ENCODE results near the gene CYTH2. TPM values are rescaled to one million over a fixed set of nuclear protein-coding genes. Genes with fewer than 3 reads are reported as not detected.

Gene CYTH2, protein sequence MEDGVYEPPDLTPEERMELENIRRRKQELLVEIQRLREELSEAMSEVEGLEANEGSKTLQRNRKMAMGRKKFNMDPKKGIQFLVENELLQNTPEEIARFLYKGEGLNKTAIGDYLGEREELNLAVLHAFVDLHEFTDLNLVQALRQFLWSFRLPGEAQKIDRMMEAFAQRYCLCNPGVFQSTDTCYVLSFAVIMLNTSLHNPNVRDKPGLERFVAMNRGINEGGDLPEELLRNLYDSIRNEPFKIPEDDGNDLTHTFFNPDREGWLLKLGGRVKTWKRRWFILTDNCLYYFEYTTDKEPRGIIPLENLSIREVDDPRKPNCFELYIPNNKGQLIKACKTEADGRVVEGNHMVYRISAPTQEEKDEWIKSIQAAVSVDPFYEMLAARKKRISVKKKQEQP
- total RNA-seq, result 10 to 100 TPM; 42.3 to 53.4 TPM
- total RNA-seq, result 48.3 to 92.4 reads per million in 2 donors

DNA sequence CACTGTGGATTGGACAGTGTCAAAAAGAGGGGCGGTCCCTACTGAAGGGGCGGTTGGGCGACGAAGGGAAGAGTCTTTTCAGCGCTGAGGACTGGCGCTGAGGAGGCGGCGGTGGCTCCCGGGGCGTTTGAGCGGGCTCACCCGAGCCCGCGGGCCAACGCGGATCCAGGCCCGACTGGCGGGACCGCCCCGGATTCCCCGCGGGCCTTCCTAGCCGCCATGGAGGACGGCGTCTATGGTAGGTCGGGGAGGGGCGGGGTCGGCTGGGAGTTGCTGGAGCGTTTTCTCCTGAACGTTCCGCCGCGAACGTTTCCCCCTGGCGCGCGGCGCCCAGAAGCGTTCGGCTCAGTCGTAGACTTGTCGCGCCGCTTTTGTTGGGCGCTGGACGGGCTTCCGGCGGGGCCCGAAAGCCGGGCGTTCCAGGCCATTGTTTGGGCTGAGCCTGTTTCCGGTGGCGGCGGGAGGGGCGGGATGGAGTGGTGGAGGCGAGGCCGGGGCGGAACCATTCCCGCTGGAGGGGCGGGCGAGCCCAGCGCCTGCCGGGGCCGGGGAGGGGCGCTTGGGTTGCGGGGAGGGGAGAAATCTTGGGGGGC, at the start of gene CYTH2:
TSS of gene CYTH2 (plus strand) at position 81 of the 593 bp plus-strand sequence. CDS start at position 220, 139 bp downstream.
- Mint-ChIP-seq H3K4me3 (peak within 1 kb of the TSS; percentile 98), H3K27ac (peak within 1 kb of the TSS; percentile 84), H3K36me3 (ENCODE audit: low read depth) (peaks cover 2% of the 10 kb centered on the region), H3K27me3 (no peaks in the 10 kb centered on the region), H3K4me1 (peaks cover 19% of the 10 kb centered on the region)
- no peaks in the 10 kb centered on the region for H3K9me3 ChIP-seq (ENCODE audit: control insufficient read depth, low read length, poor library complexity, severe bottlenecking)
- ATAC-seq (peak; percentile 0), DNase-seq (peak in 2 of 3 donors; percentile 61 to 65)

DNA sequence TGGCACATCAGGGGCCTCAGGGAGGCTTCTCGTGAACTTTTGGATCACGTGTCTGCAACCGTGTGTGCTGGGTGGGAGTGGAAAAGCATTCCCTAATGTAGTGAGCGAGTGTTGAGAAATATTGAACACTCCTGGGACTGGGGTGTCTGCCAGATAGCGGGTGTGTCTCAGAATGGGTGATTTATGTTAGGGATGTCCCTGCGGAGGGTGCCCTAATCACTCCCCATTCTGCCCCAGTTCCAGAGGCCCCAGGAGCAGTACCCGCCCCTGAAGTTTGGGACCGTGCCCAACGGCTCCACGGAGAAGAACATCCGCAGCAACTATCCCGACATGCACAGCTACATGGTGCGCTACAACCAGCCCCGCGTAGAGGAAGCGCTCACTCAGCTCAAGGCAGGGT, 47.6 kb upstream of the CYTH2 start:
- Mint-ChIP-seq H3K36me3 (ENCODE audit: low read depth) (peaks cover 4% of the 10 kb centered on the region), H3K27me3 (no peaks in the 10 kb centered on the region), H3K4me1 (peaks cover 13% of the 10 kb centered on the region), H3K27ac (no peak overlapping the region), H3K4me3 (no peak overlapping the region)
- ATAC-seq (no peak), DNase-seq (no peak)
- H3K9me3 ChIP-seq (ENCODE audit: control insufficient read depth, low read length, poor library complexity, severe bottlenecking), result no peaks in the 10 kb centered on the region

DNA sequence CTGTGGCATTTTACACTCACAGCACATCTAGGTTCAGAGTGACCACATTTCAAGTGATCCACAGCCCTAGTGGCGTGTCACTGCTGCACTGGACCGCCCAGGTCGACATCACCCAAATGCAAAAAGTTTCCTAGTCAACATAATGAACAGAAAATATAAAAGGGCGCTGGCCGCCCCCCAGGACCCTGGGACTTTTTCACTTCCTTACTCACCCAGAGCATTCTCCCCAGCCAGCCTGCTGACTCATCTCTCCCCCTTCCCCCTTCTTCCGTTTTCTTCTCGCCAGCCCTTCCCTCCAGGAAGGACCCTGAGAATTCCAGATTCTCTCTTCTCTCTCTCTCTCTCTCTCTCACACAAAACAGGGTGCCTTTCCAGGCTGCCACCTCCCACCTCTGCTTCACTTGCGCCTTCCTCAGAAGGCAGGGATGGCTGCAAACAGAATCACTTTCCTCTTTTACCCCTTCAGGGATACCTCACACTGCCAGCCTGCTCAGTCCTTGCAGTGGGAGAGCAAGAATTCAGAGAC, 44.4 kb upstream of the CYTH2 start:
- Mint-ChIP-seq H3K4me3 (no peak overlapping the region), H3K36me3 (ENCODE audit: low read depth) (peaks cover 4% of the 10 kb centered on the region), H3K27ac (no peak overlapping the region), H3K4me1 (peaks cover 2% of the 10 kb centered on the region), H3K27me3 (no peaks in the 10 kb centered on the region)
- ATAC-seq (no peak), DNase-seq (no peak)
- H3K9me3 ChIP-seq (ENCODE audit: control insufficient read depth, low read length, poor library complexity, severe bottlenecking), result no peaks in the 10 kb centered on the region

DNA sequence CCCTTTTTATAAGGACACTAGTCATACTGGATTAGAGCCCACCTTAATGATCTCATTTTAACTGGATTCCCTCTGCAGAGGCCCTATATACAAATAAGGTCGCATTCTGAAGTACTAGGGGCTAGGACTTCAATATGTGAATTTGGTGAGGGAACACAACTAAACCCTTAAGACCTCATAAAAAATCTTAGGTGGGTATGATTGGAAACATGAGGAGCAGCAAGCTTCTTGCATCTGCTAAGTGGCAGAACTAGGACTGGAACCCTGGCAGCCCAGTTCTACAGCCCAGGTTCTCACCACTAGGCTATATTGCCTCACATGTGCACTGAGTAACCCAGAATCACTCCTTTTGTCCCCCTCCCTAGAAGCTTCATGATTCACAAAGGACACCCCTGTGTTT, 40.5 kb upstream of the CYTH2 start:
- Mint-ChIP-seq H3K27me3 (no peaks in the 10 kb centered on the region), H3K4me1 (peaks cover 2% of the 10 kb centered on the region), H3K4me3 (no peak overlapping the region), H3K36me3 (ENCODE audit: low read depth) (no peaks in the 10 kb centered on the region), H3K27ac (no peak overlapping the region)
- no peaks in the 10 kb centered on the region for H3K9me3 ChIP-seq (ENCODE audit: control insufficient read depth, low read length, poor library complexity, severe bottlenecking)
- no peak for ATAC-seq
- DNase-seq, result no peak

DNA sequence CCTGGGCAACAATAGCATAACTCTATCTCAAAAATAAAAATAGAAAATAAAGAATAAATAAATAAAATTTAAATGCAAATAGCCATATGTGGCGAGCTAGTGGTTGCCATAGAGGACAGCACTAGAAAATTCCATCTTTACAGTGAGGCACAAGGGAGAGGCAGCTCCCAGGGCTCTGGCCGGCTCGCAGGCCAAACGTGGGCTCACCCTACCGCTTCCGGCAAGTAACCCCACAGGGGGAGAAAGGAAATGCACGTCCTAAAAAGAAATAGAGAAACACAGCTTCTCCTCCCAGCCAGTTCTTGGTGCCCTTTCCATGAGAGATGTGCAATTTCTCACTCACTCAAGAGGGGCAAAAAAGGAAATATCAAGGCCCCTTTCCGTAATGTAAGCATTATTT, 35.8 kb upstream of the CYTH2 start:
- H3K27ac Mint-ChIP-seq, result peak overlapping the region; percentile 16
- ATAC-seq (no peak), DNase-seq (no peak)
- H3K4me3 Mint-ChIP-seq, result no peak overlapping the region
- peaks cover 2% of the 10 kb centered on the region for H3K36me3 Mint-ChIP-seq (ENCODE audit: low read depth)
- H3K4me1 Mint-ChIP-seq, result no peaks in the 10 kb centered on the region
- H3K27me3 Mint-ChIP-seq, result peaks cover 25% of the 10 kb centered on the region
- H3K9me3 ChIP-seq (ENCODE audit: control insufficient read depth, low read length, poor library complexity, severe bottlenecking), result no peaks in the 10 kb centered on the region

DNA sequence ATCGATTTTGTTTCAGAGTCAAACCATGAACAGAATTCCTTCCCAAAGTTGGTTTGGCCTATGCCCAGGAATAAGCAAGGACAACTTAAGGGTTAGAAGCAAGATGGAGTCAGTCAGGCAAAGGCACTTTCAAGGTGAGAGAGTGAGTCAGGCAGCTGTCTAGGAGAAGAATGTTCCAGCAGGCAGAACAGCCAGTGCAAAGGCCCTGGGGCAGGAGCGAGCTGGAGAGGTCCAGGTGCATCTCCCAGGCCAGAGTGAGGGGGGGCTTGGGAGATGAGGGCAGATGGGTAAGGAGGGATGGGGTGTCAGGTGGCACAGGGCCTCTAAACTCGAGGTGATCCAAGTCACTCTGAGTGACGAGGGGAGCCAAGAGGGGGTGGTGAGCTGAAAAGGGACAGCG, 32.6 kb upstream of the CYTH2 start:
- Mint-ChIP-seq H3K4me1 (no peaks in the 10 kb centered on the region), H3K27me3 (peaks cover 32% of the 10 kb centered on the region), H3K36me3 (ENCODE audit: low read depth) (peaks cover 2% of the 10 kb centered on the region), H3K27ac (no peak overlapping the region), H3K4me3 (no peak overlapping the region)
- no peak for ATAC-seq
- no peaks in the 10 kb centered on the region for H3K9me3 ChIP-seq (ENCODE audit: control insufficient read depth, low read length, poor library complexity, severe bottlenecking)
- DNase-seq, result no peak

DNA sequence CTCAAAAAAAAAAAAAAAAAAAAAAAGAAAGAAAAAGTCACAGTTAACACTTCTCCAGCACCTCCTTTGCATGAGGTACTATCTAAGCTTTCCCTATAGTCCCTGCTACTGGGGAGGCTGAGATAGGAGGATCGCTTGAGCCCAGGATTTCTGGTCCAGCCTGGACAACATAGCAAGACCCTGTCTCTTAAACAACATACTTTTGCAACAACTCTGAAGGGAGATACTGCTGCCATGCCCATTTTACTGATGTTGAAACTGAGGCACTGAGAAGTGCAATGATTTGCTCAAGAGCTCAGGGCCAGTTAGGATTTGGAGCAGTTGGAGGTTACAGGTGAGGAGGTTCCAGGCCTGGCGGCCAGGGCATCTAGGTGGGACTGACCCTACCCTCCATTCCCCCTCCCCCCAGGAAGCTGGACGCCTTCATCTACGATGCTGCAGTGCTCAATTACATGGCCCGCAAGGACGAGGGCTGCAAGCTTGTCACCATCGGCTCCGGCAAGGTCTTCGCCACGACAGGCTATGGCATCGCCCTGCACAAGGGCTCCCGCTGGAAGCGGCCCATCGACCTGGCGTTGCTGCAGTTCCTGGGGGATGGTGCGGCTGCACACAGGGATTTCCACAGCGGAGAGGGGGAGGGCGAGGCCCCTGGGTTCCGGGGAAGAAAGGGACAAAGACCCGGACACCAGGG, 27.7 kb upstream of the CYTH2 start:
- DNase-seq (no peak), ATAC-seq (no peak)
- Mint-ChIP-seq H3K27ac (peak overlapping the region; percentile 29), H3K27me3 (peaks cover 37% of the 10 kb centered on the region), H3K4me3 (peak overlapping the region; percentile 81), H3K4me1 (peaks cover 19% of the 10 kb centered on the region), H3K36me3 (ENCODE audit: low read depth) (peaks cover 5% of the 10 kb centered on the region)
- H3K9me3 ChIP-seq (ENCODE audit: control insufficient read depth, low read length, poor library complexity, severe bottlenecking), result no peaks in the 10 kb centered on the region

DNA sequence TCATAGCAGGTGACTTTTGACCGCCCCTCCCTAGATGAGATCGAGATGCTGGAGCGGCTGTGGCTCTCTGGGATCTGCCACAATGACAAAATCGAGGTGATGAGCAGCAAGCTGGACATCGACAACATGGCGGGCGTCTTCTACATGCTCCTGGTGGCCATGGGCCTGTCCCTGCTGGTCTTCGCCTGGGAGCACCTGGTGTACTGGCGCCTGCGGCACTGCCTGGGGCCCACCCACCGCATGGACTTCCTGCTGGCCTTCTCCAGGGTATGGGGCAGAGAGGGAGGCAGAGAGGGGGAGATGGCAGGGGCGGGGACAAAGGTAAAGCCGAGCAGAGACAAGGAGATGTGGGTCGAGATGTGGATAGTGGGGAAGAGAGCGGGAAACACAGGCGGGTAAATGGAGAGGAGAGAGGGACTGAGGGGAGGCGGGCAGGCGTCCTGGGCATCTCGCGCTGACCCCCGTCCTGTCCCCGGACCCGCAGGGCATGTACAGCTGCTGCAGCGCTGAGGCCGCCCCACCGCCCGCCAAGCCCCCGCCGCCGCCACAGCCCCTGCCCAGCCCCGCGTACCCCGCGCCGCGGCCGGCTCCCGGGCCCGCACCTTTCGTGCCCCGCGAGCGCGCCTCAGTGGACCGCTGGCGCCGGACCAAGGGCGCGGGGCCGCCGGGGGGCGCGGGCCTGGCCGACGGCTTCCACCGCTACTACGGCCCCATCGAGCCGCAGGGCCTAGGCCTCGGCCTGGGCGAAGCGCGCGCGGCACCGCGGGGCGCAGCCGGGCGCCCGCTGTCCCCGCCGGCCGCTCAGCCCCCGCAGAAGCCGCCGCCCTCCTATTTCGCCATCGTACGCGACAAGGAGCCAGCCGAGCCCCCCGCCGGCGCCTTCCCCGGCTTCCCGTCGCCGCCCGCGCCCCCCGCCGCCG, 26.8 kb upstream of the CYTH2 start:
- Mint-ChIP-seq H3K27ac (peak overlapping the region; percentile 29), H3K36me3 (ENCODE audit: low read depth) (peaks cover 5% of the 10 kb centered on the region), H3K4me3 (peak overlapping the region; percentile 81), H3K27me3 (peaks cover 29% of the 10 kb centered on the region), H3K4me1 (peaks cover 20% of the 10 kb centered on the region)
- DNase-seq (no peak), ATAC-seq (no peak)
- no peaks in the 10 kb centered on the region for H3K9me3 ChIP-seq (ENCODE audit: control insufficient read depth, low read length, poor library complexity, severe bottlenecking)

DNA sequence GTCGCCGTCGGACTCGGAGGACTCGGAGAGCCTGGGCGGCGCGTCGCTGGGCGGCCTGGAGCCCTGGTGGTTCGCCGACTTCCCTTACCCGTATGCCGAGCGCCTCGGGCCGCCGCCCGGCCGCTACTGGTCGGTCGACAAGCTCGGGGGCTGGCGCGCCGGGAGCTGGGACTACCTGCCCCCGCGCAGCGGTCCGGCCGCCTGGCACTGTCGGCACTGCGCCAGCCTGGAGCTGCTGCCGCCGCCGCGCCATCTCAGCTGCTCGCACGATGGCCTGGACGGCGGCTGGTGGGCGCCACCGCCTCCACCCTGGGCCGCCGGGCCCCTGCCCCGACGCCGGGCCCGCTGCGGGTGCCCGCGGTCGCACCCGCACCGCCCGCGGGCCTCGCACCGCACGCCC, 25.9 kb upstream of the CYTH2 start:
- Mint-ChIP-seq H3K27me3 (peaks cover 23% of the 10 kb centered on the region), H3K4me3 (no peak overlapping the region), H3K36me3 (ENCODE audit: low read depth) (peaks cover 4% of the 10 kb centered on the region), H3K27ac (no peak overlapping the region), H3K4me1 (peaks cover 20% of the 10 kb centered on the region)
- H3K9me3 ChIP-seq (ENCODE audit: control insufficient read depth, low read length, poor library complexity, severe bottlenecking), result no peaks in the 10 kb centered on the region
- ATAC-seq (no peak), DNase-seq (no peak)

DNA sequence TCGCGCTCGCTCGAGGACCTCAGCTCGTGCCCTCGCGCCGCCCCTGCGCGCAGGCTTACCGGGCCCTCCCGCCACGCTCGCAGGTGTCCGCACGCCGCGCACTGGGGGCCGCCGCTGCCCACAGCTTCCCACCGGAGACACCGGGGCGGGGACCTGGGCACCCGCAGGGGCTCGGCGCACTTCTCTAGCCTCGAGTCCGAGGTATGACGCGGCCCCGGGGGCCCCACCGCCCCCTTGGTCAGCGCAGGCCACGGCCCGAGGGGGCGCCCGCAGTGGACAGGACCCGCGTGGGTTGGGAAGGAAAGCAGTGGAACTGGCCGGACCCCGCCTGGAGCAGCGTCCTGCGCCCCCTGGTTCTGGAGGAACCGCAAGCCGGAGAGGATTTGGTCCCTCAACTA, 25.4 kb upstream of the CYTH2 start:
- Mint-ChIP-seq H3K36me3 (ENCODE audit: low read depth) (peaks cover 8% of the 10 kb centered on the region), H3K27me3 (peaks cover 23% of the 10 kb centered on the region), H3K27ac (no peak overlapping the region), H3K4me1 (peaks cover 25% of the 10 kb centered on the region), H3K4me3 (peak overlapping the region; percentile 96)
- ATAC-seq, result no peak
- H3K9me3 ChIP-seq (ENCODE audit: control insufficient read depth, low read length, poor library complexity, severe bottlenecking), result no peaks in the 10 kb centered on the region
- DNase-seq, result no peak

DNA sequence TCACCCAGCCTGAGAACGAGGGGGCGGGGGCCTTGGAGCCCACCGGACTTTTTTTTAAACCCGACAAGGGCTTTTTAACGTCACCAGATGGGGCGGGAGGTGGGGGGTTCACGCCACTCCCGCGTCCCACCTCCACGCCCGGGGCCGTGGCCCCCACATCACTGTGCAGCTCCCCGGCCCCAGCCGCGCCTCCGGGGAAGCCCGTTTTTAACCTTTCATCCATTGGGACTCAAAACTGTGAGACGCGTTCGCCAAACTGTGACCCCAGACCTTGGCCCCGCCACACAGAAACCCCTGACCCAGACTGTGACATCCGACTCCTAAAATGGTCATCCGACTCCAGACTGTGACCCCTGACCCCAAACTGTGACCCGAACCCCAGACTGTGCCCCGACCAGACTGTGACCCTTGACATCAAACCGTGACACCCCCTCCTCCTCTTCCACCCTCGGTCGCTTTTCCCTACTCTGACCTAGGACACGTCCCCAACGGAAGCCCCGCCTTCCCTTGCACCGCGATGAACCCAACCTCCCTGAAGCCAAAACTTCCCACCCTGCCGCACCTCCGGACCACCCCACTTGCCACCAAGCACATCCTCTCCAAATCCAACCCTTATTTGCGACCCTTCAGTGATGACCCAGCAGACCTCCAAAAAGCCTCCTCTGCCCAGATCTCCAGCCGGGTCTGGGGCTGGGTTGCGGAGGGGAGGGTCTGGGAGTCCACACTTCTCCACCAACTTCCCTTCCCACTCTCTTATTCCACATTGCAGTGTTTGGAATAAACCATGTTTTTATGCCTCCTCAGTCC, 24.8 kb upstream of the CYTH2 start:
- Mint-ChIP-seq H3K4me3 (peak overlapping the region; percentile 96), H3K27me3 (peaks cover 23% of the 10 kb centered on the region), H3K36me3 (ENCODE audit: low read depth) (peaks cover 8% of the 10 kb centered on the region), H3K4me1 (peaks cover 26% of the 10 kb centered on the region), H3K27ac (peak overlapping the region; percentile 89)
- no peaks in the 10 kb centered on the region for H3K9me3 ChIP-seq (ENCODE audit: control insufficient read depth, low read length, poor library complexity, severe bottlenecking)
- ATAC-seq, result no peak
- no peak for DNase-seq

DNA sequence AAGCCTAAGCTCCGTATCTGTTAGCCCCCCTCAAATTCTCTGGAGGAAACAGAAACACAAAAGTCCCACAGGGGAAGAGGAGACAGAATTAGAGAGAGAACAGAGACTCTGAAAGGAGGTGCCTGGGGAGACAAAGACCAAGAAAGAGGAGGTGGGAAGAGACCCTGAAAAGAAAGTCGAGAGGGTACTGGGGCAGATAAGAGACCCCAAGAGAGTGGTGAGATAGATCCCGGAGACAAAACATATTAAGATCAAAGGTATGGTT, 24.3 kb upstream of the CYTH2 start:
- peaks cover 8% of the 10 kb centered on the region for H3K36me3 Mint-ChIP-seq (ENCODE audit: low read depth)
- H3K27ac Mint-ChIP-seq, result peak overlapping the region; percentile 89
- H3K9me3 ChIP-seq (ENCODE audit: control insufficient read depth, low read length, poor library complexity, severe bottlenecking), result no peaks in the 10 kb centered on the region
- ATAC-seq, result no peak
- H3K4me1 Mint-ChIP-seq, result peaks cover 26% of the 10 kb centered on the region
- peaks cover 23% of the 10 kb centered on the region for H3K27me3 Mint-ChIP-seq
- H3K4me3 Mint-ChIP-seq, result peak overlapping the region; percentile 96
- DNase-seq, result no peak

Data from T-helper 17 cell (primary cell).